GM19455 (cell line): Measurements from ENCODE around the gene MED23.

Experiments
- ATAC-seq: cut with Tn5 transposase; IDR thresholded peaks from one replicate; pipeline ENCODE4 v1.9.1; 2021; ENCODE audit not compliant: unreplicated experiment

The MED23 gene

DNA sequence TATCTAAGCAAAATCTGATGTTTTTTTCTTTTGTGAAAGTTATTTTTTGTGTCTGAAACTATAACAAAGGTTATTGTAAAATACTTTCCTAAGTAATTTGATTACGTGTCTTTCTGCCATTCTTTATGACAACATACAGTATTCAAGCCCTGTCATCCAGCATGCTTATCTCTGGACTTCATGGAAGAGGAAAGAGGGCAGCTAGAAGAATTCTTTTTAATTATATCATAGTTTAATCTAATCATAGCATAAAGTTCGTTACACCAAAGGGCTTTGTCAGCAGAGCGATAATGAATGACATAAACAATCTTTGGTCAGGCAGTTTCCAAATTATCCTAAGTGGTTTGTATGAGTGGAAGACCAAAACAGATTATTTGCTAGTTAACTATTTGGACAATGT, 12.5 kb upstream of the MED23 start:
- no peak for ATAC-seq

DNA sequence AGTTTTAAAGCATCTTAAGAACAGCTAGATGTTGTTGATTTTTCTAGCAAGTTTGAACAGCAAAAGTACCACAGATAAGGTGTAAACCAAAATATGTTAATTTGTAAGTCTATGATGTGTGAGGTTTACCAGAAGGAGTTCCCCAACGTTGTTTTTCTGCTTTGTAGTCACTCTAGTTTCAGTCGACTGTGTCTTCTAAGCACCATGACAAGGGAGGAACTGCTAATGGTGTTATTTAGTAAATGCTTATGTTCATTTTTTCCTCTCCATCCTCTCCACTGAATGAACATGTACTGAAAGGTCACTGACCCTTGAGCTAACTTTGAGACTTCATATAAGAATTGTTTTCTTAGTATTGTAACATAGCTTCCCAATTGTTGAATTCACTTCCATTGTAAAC, 12.1 kb upstream of the MED23 start:
- no peak for ATAC-seq

- ATAC-seq, result no peak
Observed at GRCh38 chr6:131638013-131638412, 10.0 kb upstream of the MED23 start.

DNA sequence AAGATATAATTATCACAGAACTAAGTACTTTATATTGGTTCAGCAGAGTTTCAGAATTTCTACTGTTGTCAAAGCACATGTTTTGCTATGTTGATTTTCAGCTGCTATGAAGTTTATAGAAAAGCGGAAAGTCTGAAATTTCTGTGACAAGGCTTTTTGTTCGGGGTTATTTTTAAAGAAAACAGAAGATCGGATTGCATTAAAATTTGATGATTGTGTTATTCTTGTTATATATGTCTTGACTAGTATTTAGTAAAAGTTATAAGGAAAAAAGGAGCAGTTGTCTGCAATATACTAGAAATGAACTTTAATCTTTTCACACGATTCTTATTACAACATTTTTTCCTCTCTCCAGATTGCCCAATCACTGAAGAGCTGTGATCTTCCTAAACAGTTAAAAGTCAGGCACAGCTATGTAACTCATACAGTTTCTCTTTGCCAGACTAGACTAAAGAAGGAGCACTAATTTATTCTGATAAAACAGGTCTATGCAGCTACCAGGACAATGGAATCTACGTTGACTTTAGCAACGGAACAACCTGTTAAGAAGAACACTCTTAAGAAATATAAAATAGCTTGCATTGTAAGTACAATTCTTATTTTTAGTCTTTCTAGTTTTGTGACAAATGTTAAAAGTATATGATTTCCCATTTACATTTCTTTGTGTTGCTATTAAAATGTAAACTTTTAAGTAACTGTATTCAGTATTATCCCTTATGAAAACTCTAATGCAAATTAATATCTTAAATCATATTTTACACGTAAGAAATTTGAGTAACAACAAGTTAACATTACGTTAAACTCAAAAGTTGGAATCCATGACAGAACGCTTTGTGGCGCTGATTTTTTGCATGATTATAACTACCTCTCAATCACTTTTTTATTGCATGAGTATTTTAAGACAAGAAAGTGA, 9.1 kb upstream of the MED23 start, which contains the start of gene ENPP3:
ENPP3 (plus strand) TSS at position 423 of the 913 bp plus-strand sequence; CDS start at position 506, 83 bp downstream.
- no peak for ATAC-seq

GRCh38 chr6:131635384-131636340, 7.6 kb upstream of the MED23 start:
- no peak for ATAC-seq

DNA sequence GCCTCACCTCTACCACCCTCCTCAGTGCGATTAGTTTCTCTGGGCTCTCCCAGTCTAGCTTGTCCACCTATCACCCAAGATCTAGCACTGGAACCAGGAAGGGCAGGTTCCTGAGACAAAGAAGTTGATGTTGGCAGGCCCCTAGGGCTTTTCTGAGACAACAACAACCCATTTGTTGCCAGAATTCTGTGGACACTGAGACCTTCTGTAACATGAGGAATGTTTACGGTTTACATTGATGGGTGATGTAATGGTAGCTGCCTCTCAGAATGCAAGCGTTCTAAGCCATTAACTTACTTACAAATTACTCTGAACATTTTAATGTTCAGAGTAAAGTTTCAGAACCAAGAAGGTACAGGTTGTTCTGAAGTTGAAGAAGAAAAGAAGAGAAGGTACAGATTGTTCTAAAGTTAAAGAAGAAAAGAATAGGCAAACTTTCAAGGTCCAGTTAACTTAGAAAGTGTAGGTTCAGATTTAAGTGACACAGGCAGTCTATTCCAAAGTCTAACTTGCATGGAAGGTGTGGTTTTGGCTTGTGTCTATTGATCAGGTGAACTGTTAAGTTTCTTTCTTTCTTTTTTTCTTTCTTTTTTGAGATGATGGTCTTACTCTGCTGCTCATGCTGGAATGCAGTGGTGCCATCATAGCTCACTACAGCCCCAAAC, 3.7 kb upstream of the MED23 start:
- no peak for ATAC-seq

DNA sequence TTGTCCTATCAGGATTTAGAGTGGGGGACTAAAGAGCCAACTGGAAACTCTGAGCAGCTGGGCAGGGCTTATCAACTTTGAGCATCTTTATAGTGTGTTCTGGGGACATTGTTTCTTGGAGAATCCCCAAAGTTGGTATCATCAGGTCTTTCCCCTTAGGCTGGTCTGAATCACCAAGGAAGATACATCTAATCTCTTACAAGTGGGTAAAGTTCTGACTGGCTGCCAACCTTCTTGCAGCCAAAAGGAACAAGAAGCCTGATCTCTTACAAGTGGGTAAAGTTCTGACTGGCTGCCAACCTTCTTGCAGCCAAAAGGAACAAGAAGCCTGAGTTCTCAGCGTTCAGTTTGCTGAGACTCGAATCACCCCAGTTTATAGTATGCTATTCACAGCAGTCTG, 1.6 kb upstream of the MED23 start:
- ATAC-seq, result no peak

GRCh38 chr6:131628726-131629125, 684 bp upstream of the MED23 start:
- no peak for ATAC-seq

DNA sequence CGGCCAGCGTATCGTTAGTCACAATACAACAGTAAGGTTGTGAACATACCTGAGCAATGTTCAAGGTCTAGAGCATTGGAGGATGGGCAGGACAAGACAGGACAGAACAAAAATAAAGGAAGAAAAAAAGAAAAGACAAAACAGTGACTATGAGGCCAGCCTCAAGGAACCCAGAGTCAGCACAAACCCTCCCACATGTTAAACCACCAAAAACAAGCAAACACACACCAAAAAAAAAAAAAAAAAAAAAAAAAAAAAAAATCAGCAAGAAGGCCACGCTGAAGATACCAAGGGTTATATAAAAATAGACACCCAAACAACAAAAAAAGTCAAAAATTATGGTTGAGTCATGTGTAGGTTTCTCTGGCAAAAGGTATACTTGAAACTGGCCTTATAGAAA, 12.8 kb downstream of the MED23 start:
- ATAC-seq, result no peak

- ATAC-seq, result no peak
Observed at GRCh38 chr6:131613296-131613925, 14.6 kb downstream of the MED23 start.

DNA sequence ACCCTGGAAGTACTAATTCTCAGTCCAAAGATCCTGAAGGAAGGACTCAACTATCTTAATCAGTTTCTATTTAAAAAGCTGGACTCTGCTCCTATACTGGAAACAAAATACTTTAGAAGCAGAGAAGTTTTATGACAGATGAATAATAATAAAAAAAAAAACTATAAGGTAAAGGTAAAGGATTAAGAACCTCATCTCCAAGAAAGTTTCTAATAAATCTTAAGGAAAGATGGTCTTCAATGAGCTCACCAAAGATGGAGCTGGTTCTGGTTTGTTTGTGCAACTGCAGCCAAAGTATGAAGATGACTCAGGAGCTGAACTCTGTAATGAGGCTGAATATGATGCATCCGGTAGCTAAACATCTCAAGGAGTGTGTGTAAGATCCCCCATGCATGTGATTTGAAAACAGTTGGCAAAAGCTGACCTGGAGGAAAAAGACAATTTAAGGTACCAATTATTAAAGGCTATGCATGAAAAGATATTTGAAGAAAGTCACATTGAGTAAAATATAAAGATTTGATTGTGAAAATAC, 25.2 kb downstream of the MED23 start:
- ATAC-seq, result no peak

DNA sequence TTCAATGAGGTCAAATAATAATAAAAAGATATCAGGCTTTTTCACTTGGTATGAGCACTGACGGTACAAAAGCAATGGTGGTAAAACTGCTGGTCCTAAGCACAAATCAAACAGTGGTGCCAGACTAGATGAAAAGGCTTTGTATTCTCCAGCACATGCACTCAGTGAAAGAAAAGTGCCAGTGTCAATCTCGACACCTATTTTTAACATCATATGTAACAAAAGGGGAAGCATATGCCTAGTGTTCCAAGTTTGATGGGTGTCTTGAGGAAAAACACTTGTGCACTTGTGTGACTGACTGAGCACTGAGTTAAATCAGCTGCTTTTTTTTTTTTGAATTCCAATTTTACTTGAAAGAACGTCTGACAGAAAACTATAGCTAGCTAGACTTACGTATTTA, 27.3 kb downstream of the MED23 start:
- no peak for ATAC-seq

- no peak for ATAC-seq
Observed at GRCh38 chr6:131597446-131597845, 30.6 kb downstream of the MED23 start.

GRCh38 chr6:131594074-131594473, 34.0 kb downstream of the MED23 start:
- ATAC-seq, result no peak

GRCh38 chr6:131592935-131593334, 35.1 kb downstream of the MED23 start:
- ATAC-seq, result no peak

- ATAC-seq, result no peak
Observed at GRCh38 chr6:131588643-131589042, 39.4 kb downstream of the MED23 start.

DNA sequence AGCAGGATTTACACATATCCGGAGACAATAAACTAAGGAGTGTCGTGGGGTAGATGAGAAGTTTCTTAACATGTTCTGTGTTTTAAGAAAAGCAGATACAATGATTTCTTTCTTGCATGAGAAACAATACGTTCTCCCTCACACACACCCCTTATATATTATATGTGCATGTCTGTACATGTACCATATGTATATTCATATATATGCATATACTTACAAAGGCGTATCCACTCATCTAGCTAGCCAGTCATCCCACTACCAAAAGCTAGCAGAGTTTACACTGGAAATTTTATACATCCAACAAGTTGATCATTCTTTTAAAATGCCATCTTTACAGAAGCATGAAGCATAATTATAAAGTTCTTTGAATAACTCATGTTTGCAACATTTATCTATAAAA, 40.1 kb downstream of the MED23 start:
- ATAC-seq, result no peak

DNA sequence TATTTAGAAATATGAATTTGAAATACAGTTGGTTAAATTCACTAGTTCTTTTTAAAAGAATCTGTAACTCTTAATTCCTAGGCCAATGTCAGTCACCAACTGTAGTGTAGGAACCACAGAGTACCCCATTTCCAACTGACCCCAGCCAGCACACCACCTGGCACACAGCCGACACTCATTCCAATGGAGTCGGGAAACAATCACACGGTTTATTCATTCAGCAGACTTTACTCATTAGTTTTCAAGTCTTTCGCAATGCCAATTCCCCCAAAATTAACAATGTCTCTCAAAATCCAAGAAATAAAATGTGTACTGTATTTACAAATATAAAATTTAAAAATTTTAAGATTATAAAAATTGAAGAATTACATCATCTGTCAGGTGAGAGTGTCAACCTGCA, 41.5 kb downstream of the MED23 start:
- no peak for ATAC-seq

DNA sequence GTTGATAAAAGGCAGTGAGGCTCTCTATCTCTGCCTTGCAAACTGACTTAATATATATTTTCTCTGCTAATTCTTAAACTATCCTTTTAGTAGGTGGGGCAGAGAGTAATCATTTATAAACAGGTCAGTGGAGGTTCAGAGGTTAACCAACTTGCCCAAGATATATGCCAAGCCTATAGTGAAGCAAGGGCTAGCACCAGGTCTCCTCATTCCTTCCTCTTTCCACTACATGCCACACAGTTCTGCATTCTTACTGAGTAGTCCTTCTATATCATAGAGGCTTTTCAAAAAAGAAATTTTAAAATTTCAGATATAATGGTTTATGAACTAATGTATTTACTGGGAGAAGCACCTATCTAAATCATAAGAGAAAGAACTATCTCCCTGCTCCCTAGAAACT, 46.5 kb downstream of the MED23 start:
- ATAC-seq, result no peak

- ATAC-seq, result no peak
Observed at GRCh38 chr6:131575834-131576478, 52.1 kb downstream of the MED23 start.
